HepG2 (cell line): ENCODE results near the gene LRRC70.

Experiments used
- ARHGAP35 ChIP-seq: sonication (generic); formaldehyde crosslinking; IDR thresholded peaks from 2 replicates; pipeline ENCODE4 v1.9.0; 2022; ENCODE audit warnings: mild to moderate bottlenecking, inconsistent platforms, moderate library complexity, missing genetic modification reagents, borderline replicate concordance
- BRCA1 ChIP-seq: sonication (generic); formaldehyde crosslinking; IDR thresholded peaks from 2 replicates; pipeline ENCODE4 v1.4.0; 2020; ENCODE audit warnings: missing genetic modification reagents
- NR2F1 ChIP-seq, 2 experiments: fragments of 450-650 bp in 1 of 2; formaldehyde crosslinking in 1 of 2; IDR thresholded peaks; 2 replicates each; pipeline versions ENCODE4 v1.5.0 to v1.6.1; 2016 to 2020; ENCODE audit warnings: mild to moderate bottlenecking in 1 of 2, missing compliant biosample characterization in 1 of 2, missing genetic modification reagents in 1 of 2, moderate library complexity in 1 of 2
- POLR2A ChIP-seq, 2 experiments: IDR thresholded peaks; 2 replicates each; pipeline ENCODE4 v1.6.1; 2011; ENCODE audit warnings: low read depth in 2 of 2, low read length in 2 of 2, mild to moderate bottlenecking in 1 of 2, moderate library complexity in 1 of 2; ENCODE audit not compliant: insufficient read depth in 1 of 2
- REPIN1 ChIP-seq: sonication (generic); formaldehyde crosslinking; IDR thresholded peaks from 2 replicates; pipeline ENCODE4 v1.8.0; 2022; ENCODE audit warnings: missing genetic modification reagents, low read depth, mild to moderate bottlenecking, borderline replicate concordance
- ZNF263 ChIP-seq: sonication (generic); formaldehyde crosslinking; IDR thresholded peaks from 2 replicates; pipeline ENCODE4 v1.4.0; 2020; ENCODE audit warnings: missing genetic modification reagents
- ZNF609 ChIP-seq: sonication (generic); formaldehyde crosslinking; IDR thresholded peaks from 2 replicates; pipeline ENCODE4 v1.4.0; 2020; ENCODE audit warnings: mild to moderate bottlenecking, missing genetic modification reagents, borderline replicate concordance
- ZNF781 ChIP-seq: sonication (generic); formaldehyde crosslinking; IDR thresholded peaks from 2 replicates; pipeline ENCODE4 v1.5.1; 2020; ENCODE audit warnings: borderline replicate concordance, mild to moderate bottlenecking, missing genetic modification reagents; ENCODE audit errors: not compliant biosample characterization
- TF ChIP-seq, protein P1 (sequence below): sonication (generic); formaldehyde crosslinking; IDR thresholded peaks from 2 replicates; pipeline ENCODE4 v1.5.0; 2020; ENCODE audit warnings: mild to moderate bottlenecking, missing genetic modification reagents, moderate library complexity

DNA sequence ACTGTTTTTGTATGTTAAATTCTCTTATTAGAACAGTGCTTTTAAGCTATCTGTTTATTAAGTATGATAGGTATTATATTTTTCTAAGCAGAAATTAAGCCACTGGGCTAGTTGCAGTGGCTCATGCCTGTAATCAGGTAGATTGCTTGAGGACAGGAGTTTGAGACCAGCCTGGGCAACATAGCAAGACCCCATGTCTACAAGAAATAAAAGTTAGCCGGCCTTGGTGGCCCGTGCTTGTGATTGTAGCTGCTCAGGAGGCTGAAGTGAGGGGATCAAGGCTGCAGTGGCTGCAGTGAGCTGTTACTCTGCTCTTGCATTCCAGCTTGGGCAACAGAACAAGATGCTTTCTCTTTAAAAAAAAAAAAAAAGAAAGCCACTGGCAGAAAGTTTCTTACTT is 45.0 kb upstream of the LRRC70 start:
- TF ChIP-seq NR2F1 (CRISPR knock-in tag; IDR thresholded peaks at IDR 0.05) (no peak), REPIN1 (CRISPR knock-in tag) (no peak), ZNF781 (CRISPR knock-in tag) (no peak), BRCA1 (CRISPR knock-in tag) (no peak), ZNF609 (CRISPR knock-in tag) (no peak), POLR2A (IDR thresholded peaks at IDR 0.05; ENCODE audit: insufficient read depth in 1 of 2, low read depth in 2 of 2, low read length in 2 of 2) (no peak), ZNF263 (CRISPR knock-in tag) (no peak), ARHGAP35 (CRISPR knock-in tag) (no peak)
- TF ChIP-seq, protein P1, sequence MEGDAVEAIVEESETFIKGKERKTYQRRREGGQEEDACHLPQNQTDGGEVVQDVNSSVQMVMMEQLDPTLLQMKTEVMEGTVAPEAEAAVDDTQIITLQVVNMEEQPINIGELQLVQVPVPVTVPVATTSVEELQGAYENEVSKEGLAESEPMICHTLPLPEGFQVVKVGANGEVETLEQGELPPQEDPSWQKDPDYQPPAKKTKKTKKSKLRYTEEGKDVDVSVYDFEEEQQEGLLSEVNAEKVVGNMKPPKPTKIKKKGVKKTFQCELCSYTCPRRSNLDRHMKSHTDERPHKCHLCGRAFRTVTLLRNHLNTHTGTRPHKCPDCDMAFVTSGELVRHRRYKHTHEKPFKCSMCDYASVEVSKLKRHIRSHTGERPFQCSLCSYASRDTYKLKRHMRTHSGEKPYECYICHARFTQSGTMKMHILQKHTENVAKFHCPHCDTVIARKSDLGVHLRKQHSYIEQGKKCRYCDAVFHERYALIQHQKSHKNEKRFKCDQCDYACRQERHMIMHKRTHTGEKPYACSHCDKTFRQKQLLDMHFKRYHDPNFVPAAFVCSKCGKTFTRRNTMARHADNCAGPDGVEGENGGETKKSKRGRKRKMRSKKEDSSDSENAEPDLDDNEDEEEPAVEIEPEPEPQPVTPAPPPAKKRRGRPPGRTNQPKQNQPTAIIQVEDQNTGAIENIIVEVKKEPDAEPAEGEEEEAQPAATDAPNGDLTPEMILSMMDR (CRISPR knock-in tag), result no peak
